Muscle layer of colon (tissue), 2 donors: ENCODE data around the gene KAZN.

Source experiments
- H3K27ac ChIP-seq: one replicate; pipeline ENCODE4 v1.7.0; 2013; ENCODE audit warnings: low read depth, mild to moderate bottlenecking, low read length, moderate library complexity
- H3K27me3 ChIP-seq, 2 donors: one replicate each; pipeline ENCODE4 v1.7.0; 2013; ENCODE audit warnings: low read length in 2 of 2, mild to moderate bottlenecking in 2 of 2; ENCODE audit not compliant: insufficient read depth in 2 of 2, control insufficient read depth in 1 of 2
- H3K36me3 ChIP-seq: one replicate; pipeline ENCODE4 v1.7.0; 2013; ENCODE audit warnings: mild to moderate bottlenecking, low read length; ENCODE audit not compliant: insufficient read depth
- H3K4me1 ChIP-seq: one replicate; pipeline ENCODE4 v1.7.0; 2013; ENCODE audit warnings: mild to moderate bottlenecking, low read length; ENCODE audit not compliant: insufficient read depth
- H3K4me3 ChIP-seq, 2 donors: one replicate each; pipeline ENCODE4 v1.7.0; 2013; ENCODE audit warnings: low read length in 2 of 2, low read depth in 1 of 2, mild to moderate bottlenecking in 1 of 2, moderate library complexity in 1 of 2
- H3K9ac ChIP-seq: one replicate; pipeline ENCODE4 v1.7.0; 2013; ENCODE audit warnings: low read length
- H3K9me3 ChIP-seq: one replicate; pipeline ENCODE4 v1.7.0; 2013; ENCODE audit warnings: mild to moderate bottlenecking, low read length
- donor health status: abdominal sarcoma.
- donor health status: Adenocarcinoma of cecum.

The KAZN gene

DNA sequence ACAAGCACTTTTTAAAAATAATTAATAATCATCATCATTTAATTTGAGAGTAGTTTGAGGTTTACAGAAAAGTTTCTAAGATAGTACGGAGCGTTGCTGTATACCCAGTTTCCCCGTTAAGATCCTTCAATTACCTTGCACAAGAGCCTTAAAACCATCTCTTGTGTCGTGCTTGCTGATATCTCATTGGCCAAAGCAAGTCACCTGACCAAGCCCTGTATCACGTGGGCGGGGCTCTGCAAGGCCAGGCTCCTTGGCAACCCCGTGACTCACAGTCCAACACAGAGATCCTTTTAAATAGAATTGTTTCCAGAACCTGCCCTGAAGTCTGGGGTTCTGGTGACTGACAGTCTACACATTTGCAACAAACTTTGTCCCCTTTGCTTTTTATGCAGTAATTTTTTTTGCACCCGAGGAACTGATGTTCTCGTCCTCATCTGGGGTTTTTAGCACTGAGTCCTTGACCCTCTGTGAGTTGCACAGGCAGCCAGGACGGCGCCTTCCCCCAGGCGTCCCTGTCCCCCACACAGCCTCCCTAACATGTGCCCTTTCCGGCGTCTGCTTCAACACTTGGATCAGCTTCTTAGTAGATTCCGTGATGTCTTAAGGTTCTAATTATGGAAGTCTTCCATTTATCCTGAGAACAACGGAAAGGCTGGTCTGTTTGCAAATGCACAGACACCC lies 371.8 kb downstream of the KAZN start:
- Histone ChIP-seq H3K27me3 (no peaks in the 10 kb centered on the region), H3K9me3 (no peaks in the 10 kb centered on the region), H3K36me3 (no peaks in the 10 kb centered on the region), H3K4me3 (no peak overlapping the region), H3K9ac (no peak overlapping the region), H3K27ac (no peak overlapping the region), H3K4me1 (peaks cover 22% of the 10 kb centered on the region)

DNA sequence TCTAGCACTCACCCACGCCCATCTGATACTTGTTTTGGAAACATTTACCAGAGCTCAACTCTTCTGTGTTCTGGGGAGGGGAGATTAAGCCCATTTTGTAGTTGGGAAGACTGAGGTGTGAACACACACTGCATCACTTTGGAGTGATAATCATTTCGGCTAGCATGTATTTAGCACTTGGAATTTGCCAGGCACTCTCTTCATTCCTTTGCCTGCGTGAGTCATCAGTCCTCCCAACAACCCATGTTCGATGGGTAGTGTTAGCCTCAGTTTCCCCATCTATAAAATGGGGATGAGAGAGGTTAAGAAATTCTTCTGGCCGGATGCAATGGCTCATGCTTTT lies 372.3 kb downstream of the KAZN start:
- Histone ChIP-seq H3K4me3 (no peak overlapping the region), H3K9ac (no peak overlapping the region), H3K27ac (no peak overlapping the region), H3K4me1 (peaks cover 22% of the 10 kb centered on the region), H3K9me3 (no peaks in the 10 kb centered on the region), H3K27me3 (no peaks in the 10 kb centered on the region), H3K36me3 (no peaks in the 10 kb centered on the region)

- H3K36me3 ChIP-seq = no peaks in the 10 kb centered on the region
- no peak overlapping the region for H3K27ac ChIP-seq
- no peak overlapping the region for H3K9ac ChIP-seq
- H3K9me3 ChIP-seq = no peaks in the 10 kb centered on the region
- H3K4me3 ChIP-seq = no peak overlapping the region
- peaks cover 22% of the 10 kb centered on the region for H3K4me1 ChIP-seq
- no peaks in the 10 kb centered on the region for H3K27me3 ChIP-seq
These were observed 372.7 kb downstream of the KAZN start for GRCh38 chr1:14971221-14971620.

- no peak overlapping the region for H3K9ac ChIP-seq
- no peak overlapping the region for H3K27ac ChIP-seq
- H3K4me3 ChIP-seq = peak overlapping the region in 1 of 2 donors; percentile 50
- peaks cover 22% of the 10 kb centered on the region for H3K4me1 ChIP-seq
- H3K27me3 ChIP-seq = no peaks in the 10 kb centered on the region
- no peaks in the 10 kb centered on the region for H3K9me3 ChIP-seq
- H3K36me3 ChIP-seq = no peaks in the 10 kb centered on the region
These were observed 373.6 kb downstream of the KAZN start for GRCh38 chr1:14972107-14972506.

- Histone ChIP-seq H3K9ac (no peak overlapping the region), H3K9me3 (no peaks in the 10 kb centered on the region), H3K27ac (no peak overlapping the region), H3K4me1 (peaks cover 20% of the 10 kb centered on the region), H3K27me3 (no peaks in the 10 kb centered on the region), H3K36me3 (no peaks in the 10 kb centered on the region), H3K4me3 (no peak overlapping the region)
These were observed 375.3 kb downstream of the KAZN start for GRCh38 chr1:14973773-14974172.

DNA sequence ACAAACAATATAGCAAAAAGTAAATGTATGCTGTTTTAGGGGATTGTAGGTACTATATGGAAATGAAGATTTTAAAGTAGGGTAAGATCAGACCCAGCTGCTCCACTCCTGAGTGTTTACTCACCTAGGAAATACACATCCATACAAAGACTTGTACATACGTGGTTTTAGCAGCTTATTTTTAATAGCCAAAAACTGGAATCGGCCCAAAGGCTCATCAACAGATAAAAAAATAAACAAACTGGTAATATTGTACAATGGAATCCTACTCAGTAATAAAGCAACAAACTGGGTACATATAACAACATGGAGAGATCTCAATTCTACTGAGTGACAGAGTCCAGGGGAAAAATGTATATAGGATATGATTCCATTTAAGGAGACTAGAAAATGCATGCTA lies 375.9 kb downstream of the KAZN start:
- Histone ChIP-seq H3K27ac (no peak overlapping the region), H3K4me3 (no peak overlapping the region), H3K4me1 (peaks cover 15% of the 10 kb centered on the region)

DNA sequence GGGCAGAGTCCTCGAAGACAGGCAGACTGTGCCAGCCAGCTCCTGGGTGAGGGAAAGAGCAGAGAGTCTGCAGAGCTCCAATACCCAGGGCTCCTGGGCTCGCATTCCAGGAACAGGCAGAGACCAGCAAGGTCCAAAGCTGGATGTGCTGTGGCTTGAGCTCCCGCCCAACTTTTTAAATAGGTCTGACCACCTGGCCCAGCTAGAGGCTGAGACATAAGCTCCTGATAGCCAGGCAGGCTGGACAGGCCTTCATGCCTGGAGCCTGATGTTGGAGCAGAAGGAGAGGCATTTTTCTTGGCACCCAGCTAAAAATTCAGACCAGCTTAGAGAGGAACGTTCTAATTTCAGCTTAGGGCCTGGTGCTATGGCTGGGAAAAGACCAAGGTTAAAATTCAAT lies 376.6 kb downstream of the KAZN start:
- H3K4me1 ChIP-seq = peaks cover 14% of the 10 kb centered on the region
- no peak overlapping the region for H3K4me3 ChIP-seq
- H3K27me3 ChIP-seq = no peaks in the 10 kb centered on the region
- H3K9ac ChIP-seq = no peak overlapping the region
- no peak overlapping the region for H3K27ac ChIP-seq
- no peaks in the 10 kb centered on the region for H3K36me3 ChIP-seq
- no peaks in the 10 kb centered on the region for H3K9me3 ChIP-seq

More for the DNA sequence above, 375.9 kb downstream of the KAZN start:
- Histone ChIP-seq H3K27me3 (no peaks in the 10 kb centered on the region), H3K9ac (no peak overlapping the region), H3K36me3 (no peaks in the 10 kb centered on the region), H3K9me3 (no peaks in the 10 kb centered on the region)

GRCh38 chr1:14976256-14976655 lies 377.8 kb downstream of the KAZN start:
- Histone ChIP-seq H3K9me3 (no peaks in the 10 kb centered on the region), H3K4me1 (peaks cover 2% of the 10 kb centered on the region), H3K9ac (no peak overlapping the region), H3K27ac (no peak overlapping the region), H3K4me3 (no peak overlapping the region), H3K27me3 (no peaks in the 10 kb centered on the region), H3K36me3 (no peaks in the 10 kb centered on the region)

- Histone ChIP-seq H3K9ac (no peak overlapping the region), H3K27me3 (no peaks in the 10 kb centered on the region), H3K4me1 (no peaks in the 10 kb centered on the region), H3K27ac (no peak overlapping the region), H3K4me3 (no peak overlapping the region), H3K9me3 (no peaks in the 10 kb centered on the region), H3K36me3 (no peaks in the 10 kb centered on the region)
These were observed 378.9 kb downstream of the KAZN start for GRCh38 chr1:14977338-14977931.

- Histone ChIP-seq H3K36me3 (no peaks in the 10 kb centered on the region), H3K4me1 (peaks cover 4% of the 10 kb centered on the region), H3K27me3 (no peaks in the 10 kb centered on the region), H3K9me3 (no peaks in the 10 kb centered on the region), H3K9ac (no peak overlapping the region), H3K4me3 (no peak overlapping the region), H3K27ac (no peak overlapping the region)
These were observed 382.2 kb downstream of the KAZN start for GRCh38 chr1:14980621-14981218.

DNA sequence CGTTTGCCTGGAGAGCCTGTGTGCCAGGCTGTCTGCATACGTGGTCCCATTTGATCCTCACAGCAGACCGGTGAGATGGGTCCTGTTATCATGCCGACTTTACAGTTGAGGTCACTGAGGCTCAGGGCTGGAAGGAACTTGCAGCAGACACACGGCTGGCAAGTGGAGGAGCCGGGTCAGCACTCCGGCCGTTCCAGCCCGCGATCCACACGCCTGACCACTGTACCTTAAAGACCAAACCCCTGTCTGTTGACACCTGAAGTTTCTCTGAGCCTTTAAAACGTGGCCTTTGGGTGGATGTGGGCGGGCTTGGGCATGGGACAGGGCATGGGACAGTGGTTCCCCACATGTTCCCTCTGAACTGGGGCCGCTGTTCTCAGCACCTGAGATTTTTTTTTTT lies 383.5 kb downstream of the KAZN start:
- Histone ChIP-seq H3K36me3 (no peaks in the 10 kb centered on the region), H3K27ac (no peak overlapping the region), H3K27me3 (no peaks in the 10 kb centered on the region), H3K9ac (no peak overlapping the region), H3K9me3 (no peaks in the 10 kb centered on the region), H3K4me3 (no peak overlapping the region), H3K4me1 (peaks cover 17% of the 10 kb centered on the region)

DNA sequence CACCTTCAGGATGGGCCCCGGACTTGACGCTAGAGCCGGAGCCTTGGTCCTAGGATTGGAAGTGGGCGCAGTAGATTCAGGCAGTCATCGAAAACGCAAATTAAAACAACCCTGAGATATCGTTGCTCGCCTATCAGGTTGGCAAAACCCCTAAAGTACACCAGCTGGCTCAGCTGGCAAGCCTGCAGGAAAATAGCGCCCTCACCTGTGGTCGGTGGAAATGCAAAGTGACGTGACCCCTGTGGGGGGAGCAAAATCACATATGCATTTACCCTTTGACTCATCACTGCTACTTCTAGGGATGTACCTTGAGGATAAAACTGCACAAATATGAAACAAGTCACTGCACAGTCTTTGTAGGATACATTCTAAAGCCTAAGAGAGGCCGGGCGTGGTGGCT lies 384.8 kb downstream of the KAZN start:
- no peaks in the 10 kb centered on the region for H3K27me3 ChIP-seq
- H3K9me3 ChIP-seq = no peaks in the 10 kb centered on the region
- H3K4me3 ChIP-seq = no peak overlapping the region
- peaks cover 28% of the 10 kb centered on the region for H3K4me1 ChIP-seq
- no peaks in the 10 kb centered on the region for H3K36me3 ChIP-seq
- no peak overlapping the region for H3K27ac ChIP-seq
- H3K9ac ChIP-seq = no peak overlapping the region
